Kidney (tissue), 14 donors: ENCODE data around the gene FAM210B. TPM values are rescaled to one million over a fixed set of nuclear protein-coding genes. Genes with fewer than 3 reads are reported as not detected.

Experiments used
- DNase-seq, 5 donors: peaks; one replicate each; pipeline ENCODE4 v3.0.0-alpha.2; 2013 to 2020
- FAIRE-seq: peaks from 2 replicates; lab custom pipeline; 2012; peaks lifted over from hg19 to GRCh38; lab: Jason Lieb, UNC
- H3K27ac ChIP-seq, 2 donors: one replicate each; pipeline ENCODE4 v1.7.0; 2013; ENCODE audit warnings: low read depth in 2 of 2, low read length in 2 of 2, inconsistent platforms in 1 of 2
- H3K27me3 ChIP-seq: one replicate; pipeline ENCODE4 v1.7.1; 2013; ENCODE audit warnings: low read length, inconsistent platforms; ENCODE audit not compliant: control insufficient read depth, insufficient read depth
- H3K36me3 ChIP-seq, 3 donors: one replicate each; pipeline versions ENCODE4 v1.7.0 to v1.7.1; 2013; ENCODE audit warnings: low read length in 3 of 3, control low read depth in 1 of 3, inconsistent platforms in 1 of 3; ENCODE audit not compliant: insufficient read depth in 3 of 3, control insufficient read depth in 2 of 3
- H3K4me1 ChIP-seq, 3 donors: one replicate each; pipeline versions ENCODE4 v1.7.0 to v1.7.1; 2013; ENCODE audit warnings: low read length in 3 of 3, inconsistent platforms in 1 of 3, low read depth in 1 of 3; ENCODE audit not compliant: control insufficient read depth in 2 of 3, insufficient read depth in 2 of 3
- H3K4me3 ChIP-seq, 3 donors: one replicate each; pipeline versions ENCODE4 v1.7.0 to v1.8.1; 2013; ENCODE audit warnings: low read length in 3 of 3, control low read depth in 1 of 3, inconsistent platforms in 1 of 3
- H3K9ac ChIP-seq, 3 donors: one replicate each; pipeline versions ENCODE4 v1.7.0 to v1.7.1; 2013; ENCODE audit warnings: low read length in 3 of 3, control low read depth in 1 of 3, inconsistent platforms in 1 of 3
- H3K9me3 ChIP-seq, 3 donors: one replicate each; pipeline versions ENCODE4 v1.7.0 to v1.7.1; 2013; ENCODE audit warnings: low read length in 3 of 3, control low read depth in 1 of 3, inconsistent platforms in 1 of 3; ENCODE audit not compliant: control insufficient read depth in 2 of 3, insufficient read depth in 1 of 3
- intact Hi-C: fragments of 100-400 bp; cut with DNase I; formaldehyde crosslinking; loops from one replicate; pipeline ENCODE4 v1.11.1; 2022
- polyA plus RNA-seq: library from polyadenylated mRNA; stranded (reverse); fragments of 350-450 nt; fragmentation: Illumina TruSeq; extraction: RNeasy Lipid Tissue Mini Kit (QIAGEN cat#74804); gene quantifications from one replicate; pipeline ENCODE4 v1.2.3, GENCODE V29; 2014; ENCODE audit warnings: low read depth, low replicate concordance; ENCODE audit not compliant: insufficient read depth
- total RNA-seq: library from RNA; stranded (reverse); fragmentation: NEBNext Ultra II Directional; extraction: Animal tissue kit (Norgen Biotek cat#: 25700); gene quantifications from one replicate; pipeline ENCODE4 v1.2.1, GENCODE V29; 2021
- TF ChIP-seq, protein P1 (sequence below): IDR thresholded peaks from 3 replicates; pipeline ENCODE4 v1.5.1; 2012; ENCODE audit warnings: mild to moderate bottlenecking, moderate library complexity, borderline replicate concordance; ENCODE audit not compliant: insufficient read depth; ENCODE audit errors: extremely low read depth
- donor health status: control.
- donor health status: control.
- donor health status: control.
- donor health status: control.
- donor health status: control.
- donor health status: DM: yes; HTN: yes; CAD: no.
- donor health status: Normal renal cell carcinoma (clear cell type).

FAM210B gene
- total and polyA plus RNA-seq, 2 donors from 2014 or later, result 27.2 to 34.5 TPM

DNA sequence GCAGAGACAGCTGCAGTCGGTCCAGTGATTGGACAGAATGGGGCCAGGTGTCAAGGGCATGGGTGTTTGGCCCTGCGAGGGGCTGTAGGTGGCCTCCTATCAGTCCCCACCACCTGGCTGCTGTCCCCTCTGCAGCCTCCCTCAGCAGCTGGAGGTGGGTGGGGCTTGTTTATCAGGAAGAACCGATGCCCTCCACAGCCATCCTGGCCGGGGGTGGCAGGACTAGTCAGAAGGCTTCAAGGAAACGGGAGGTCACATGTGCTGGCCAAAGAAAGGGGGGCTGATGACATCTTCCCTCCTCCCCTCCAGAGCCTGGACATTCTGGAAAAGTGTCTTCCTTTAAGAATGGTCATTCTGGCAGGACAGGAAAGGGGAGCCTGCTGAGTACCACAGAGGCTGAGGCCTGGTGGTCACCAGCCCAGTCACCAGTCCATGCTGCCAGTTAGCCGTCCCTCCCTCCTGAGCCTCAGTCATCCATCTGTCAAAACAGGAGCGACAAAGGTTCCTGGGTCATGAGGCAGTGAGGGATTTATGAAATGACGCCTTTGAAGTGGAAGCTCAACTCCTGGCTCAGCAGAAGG, 4.1 kb downstream of the FAM210B start:
- FAIRE-seq (no peak), DNase-seq (peak in 3 of 5 donors; percentile 3 to 74 (median 33))
- TF ChIP-seq, protein P1, sequence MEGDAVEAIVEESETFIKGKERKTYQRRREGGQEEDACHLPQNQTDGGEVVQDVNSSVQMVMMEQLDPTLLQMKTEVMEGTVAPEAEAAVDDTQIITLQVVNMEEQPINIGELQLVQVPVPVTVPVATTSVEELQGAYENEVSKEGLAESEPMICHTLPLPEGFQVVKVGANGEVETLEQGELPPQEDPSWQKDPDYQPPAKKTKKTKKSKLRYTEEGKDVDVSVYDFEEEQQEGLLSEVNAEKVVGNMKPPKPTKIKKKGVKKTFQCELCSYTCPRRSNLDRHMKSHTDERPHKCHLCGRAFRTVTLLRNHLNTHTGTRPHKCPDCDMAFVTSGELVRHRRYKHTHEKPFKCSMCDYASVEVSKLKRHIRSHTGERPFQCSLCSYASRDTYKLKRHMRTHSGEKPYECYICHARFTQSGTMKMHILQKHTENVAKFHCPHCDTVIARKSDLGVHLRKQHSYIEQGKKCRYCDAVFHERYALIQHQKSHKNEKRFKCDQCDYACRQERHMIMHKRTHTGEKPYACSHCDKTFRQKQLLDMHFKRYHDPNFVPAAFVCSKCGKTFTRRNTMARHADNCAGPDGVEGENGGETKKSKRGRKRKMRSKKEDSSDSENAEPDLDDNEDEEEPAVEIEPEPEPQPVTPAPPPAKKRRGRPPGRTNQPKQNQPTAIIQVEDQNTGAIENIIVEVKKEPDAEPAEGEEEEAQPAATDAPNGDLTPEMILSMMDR, result no peak
- Histone ChIP-seq H3K9me3 (no peaks in the 10 kb centered on the region), H3K27ac (peak overlapping the region in 1 of 2 donors; percentile 48), H3K36me3 (peaks cover 0 to 17% (median 4%) of the 10 kb centered on the region in 3 donors), H3K27me3 (no peaks in the 10 kb centered on the region), H3K4me3 (no peak overlapping the region), H3K4me1 (peaks cover 0 to 10% (median 8%) of the 10 kb centered on the region in 3 donors), H3K9ac (no peak overlapping the region)
- intact Hi-C loops, result no loop called here

DNA sequence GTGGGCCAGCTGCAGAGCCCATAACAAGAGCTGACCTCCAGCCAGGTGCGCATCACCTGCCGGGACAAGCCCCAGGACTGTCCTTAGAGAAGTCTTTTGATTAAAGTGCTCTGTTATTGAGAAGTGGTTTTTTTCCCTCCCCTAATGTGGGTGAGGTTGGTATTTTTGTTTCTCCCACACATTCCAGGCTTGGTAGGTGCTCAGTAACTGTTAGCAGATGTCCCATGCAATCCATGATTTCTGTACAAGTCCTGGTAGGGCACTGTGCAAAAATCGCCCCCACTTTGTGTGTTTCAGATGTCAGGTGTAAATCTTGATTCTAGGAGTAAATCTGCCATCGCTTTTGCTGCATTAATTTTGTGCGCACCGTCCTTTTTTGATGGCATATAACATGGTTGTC, 4.7 kb downstream of the FAM210B start:
- FAIRE-seq, result no peak
- Histone ChIP-seq H3K9me3 (no peaks in the 10 kb centered on the region), H3K27ac (no peak overlapping the region), H3K4me3 (no peak overlapping the region), H3K36me3 (peaks cover 0 to 23% (median 4%) of the 10 kb centered on the region in 3 donors), H3K27me3 (no peaks in the 10 kb centered on the region), H3K9ac (no peak overlapping the region), H3K4me1 (peaks cover 0 to 10% (median 8%) of the 10 kb centered on the region in 3 donors)
- DNase-seq, result no peak
- TF ChIP-seq, protein P1, result no peak
- intact Hi-C loops, result no loop called here

DNA sequence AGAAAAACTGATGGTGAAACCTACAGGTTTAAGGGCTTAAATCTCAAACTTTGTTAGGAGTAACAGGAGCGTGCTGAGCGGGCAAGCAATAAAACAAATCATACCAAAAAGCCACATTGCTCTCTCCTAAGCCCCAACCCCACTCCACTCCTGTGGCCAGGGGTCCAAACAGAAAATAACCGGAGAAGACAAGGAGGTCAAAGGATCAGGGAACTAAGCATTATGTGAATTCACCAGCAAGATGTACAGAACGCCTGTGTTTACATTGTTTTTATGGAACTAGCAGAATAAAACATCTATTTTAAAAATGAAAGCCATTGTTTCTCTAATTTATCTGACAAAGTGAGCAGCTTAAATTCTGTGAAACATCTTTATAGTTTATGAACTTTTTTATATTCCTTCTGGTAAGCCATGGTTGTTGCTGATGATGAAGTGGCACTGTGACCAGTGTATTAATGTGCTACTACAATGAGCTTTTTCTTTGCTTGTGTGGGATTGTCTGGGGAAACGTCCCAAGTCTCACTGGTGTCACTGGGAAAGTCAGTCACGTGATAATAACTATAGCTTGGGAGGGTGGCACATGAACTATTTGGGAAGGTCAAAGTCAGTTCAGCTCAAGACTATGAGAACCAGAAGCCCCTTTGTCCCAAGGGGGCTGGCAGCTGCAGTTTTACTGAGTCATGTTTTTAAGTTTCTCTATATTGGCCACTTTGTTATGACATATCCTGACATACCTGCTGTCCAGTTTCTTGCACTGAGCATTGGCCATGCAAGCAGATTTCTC, 9.8 kb downstream of the FAM210B start:
- Histone ChIP-seq H3K36me3 (peaks cover 0 to 26% (median 4%) of the 10 kb centered on the region in 3 donors), H3K4me3 (no peak overlapping the region), H3K4me1 (no peaks in the 10 kb centered on the region), H3K27me3 (no peaks in the 10 kb centered on the region), H3K9ac (no peak overlapping the region), H3K9me3 (no peaks in the 10 kb centered on the region), H3K27ac (no peak overlapping the region)
- intact Hi-C loops, result no loop called here
- DNase-seq (no peak), FAIRE-seq (no peak)
- TF ChIP-seq, protein P1, result no peak
